ENCODE results near the gene RAB8A.
"Not testable (repeated sequence)": the region's sequence is repeated elsewhere in the genome, so short reads cannot be mapped to it uniquely, and the experiment has no call there.

DNA sequence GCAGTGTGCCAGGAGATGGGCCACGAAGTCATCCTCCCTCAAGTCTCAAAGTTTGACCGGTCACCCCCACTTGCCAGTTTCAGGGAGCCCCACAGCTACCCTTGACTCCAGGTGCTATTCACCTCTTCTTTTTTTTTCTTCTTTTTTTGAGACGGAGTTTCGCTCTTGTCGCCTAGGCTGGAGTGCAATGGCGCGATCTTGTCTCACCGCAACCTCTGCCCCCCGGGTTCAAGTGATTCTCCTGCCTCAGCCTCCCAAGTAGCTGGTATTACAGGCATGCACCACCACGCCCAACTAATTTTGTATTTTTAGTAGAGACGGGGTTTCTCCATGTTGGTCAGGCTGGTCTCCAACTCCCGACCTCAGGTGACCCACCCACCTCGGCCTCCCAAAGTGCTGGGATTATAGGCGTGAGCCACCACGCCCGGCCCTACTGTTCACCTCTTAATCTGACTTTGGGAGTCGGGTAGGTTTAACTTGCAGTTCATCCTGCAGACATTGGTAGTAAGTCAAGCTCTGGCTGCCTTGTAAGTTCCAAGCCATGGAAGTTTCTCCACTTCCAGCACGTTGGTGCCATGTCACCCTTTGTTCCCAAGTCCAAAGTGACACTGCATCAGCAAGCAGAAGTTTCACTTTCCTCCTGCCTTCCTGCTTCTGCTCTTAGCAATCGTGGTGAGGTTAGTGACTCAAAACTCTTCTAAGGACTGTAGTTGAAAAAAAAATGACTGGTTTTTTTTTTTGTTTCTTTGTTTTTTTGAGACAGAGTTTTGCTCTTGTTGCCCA is 7.6 kb downstream of the RAB8A start:
- TF ChIP-seq, protein P1, sequence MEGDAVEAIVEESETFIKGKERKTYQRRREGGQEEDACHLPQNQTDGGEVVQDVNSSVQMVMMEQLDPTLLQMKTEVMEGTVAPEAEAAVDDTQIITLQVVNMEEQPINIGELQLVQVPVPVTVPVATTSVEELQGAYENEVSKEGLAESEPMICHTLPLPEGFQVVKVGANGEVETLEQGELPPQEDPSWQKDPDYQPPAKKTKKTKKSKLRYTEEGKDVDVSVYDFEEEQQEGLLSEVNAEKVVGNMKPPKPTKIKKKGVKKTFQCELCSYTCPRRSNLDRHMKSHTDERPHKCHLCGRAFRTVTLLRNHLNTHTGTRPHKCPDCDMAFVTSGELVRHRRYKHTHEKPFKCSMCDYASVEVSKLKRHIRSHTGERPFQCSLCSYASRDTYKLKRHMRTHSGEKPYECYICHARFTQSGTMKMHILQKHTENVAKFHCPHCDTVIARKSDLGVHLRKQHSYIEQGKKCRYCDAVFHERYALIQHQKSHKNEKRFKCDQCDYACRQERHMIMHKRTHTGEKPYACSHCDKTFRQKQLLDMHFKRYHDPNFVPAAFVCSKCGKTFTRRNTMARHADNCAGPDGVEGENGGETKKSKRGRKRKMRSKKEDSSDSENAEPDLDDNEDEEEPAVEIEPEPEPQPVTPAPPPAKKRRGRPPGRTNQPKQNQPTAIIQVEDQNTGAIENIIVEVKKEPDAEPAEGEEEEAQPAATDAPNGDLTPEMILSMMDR (IDR thresholded peaks at IDR 0.05): not testable (repeated sequence)
- not testable (repeated sequence) for TF ChIP-seq POLR2A (IDR thresholded peaks at IDR 0.05)

Measured in adrenal gland (tissue), 5 donors.